ENCODE measurements around the gene VPS35L. TPM values are rescaled to one million over a fixed set of nuclear protein-coding genes. Genes with fewer than 3 reads are reported as not detected.

VPS35L gene
- total and polyA plus RNA-seq, 2 of the 13 experiments (the other 11 are each of a cell fraction or from before 2014, with no cell fraction given): 1.4 to 1.6 TPM

- TF ChIP-seq NR2F1 (CRISPR knock-in tag; IDR thresholded peaks at IDR 0.05): no peak
- peak; percentile 46; the same call in 1 of the 2 replicates for TF ChIP-seq BHLHE40 (IDR thresholded peaks at IDR 0.05; ENCODE audit: low read length)
- TF ChIP-seq ZNF136 (CRISPR knock-in tag; IDR thresholded peaks at IDR 0.05; ENCODE audit: low read depth): peak; percentile 77; the same call in 1 of the 2 replicates
- TF ChIP-seq BRCA1 (CRISPR knock-in tag; IDR thresholded peaks at IDR 0.05): no peak
- TF ChIP-seq ZNF850 (CRISPR knock-in tag; conservative IDR thresholded peaks at IDR 0.05): 0 out of 2 replicates have a peak, but pooled peaks have one; percentile 7
- TF ChIP-seq SCMH1 (CRISPR knock-in tag; IDR thresholded peaks at IDR 0.05; ENCODE audit: borderline replicate concordance): no peak
- no peak for TF ChIP-seq CENPBD1 (CRISPR knock-in tag; IDR thresholded peaks at IDR 0.05; ENCODE audit: borderline replicate concordance, low read depth)
- TF ChIP-seq GATAD2A (CRISPR knock-in tag; IDR thresholded peaks at IDR 0.05): peak; percentile 20; the same call in 1 of the 2 replicates
- TF ChIP-seq LCORL (IDR thresholded peaks at IDR 0.05): no peak
- TF ChIP-seq LCORL (CRISPR knock-in tag; IDR thresholded peaks at IDR 0.05): peak; percentile 37; the same call in 1 of the 2 replicates
- peak; percentile 90; the same call in 1 of the 2 replicates for TF ChIP-seq ZNF556 (CRISPR knock-in tag; IDR thresholded peaks at IDR 0.05; ENCODE audit: borderline replicate concordance)
- peak; percentile 94 for TF ChIP-seq RFX1 (IDR thresholded peaks at IDR 0.05)
- no peak for TF ChIP-seq ZNF589 (CRISPR knock-in tag; conservative IDR thresholded peaks at IDR 0.05)
- peak; percentile 81; the same call in 1 of the 2 replicates for TF ChIP-seq TSC22D2 (CRISPR knock-in tag; IDR thresholded peaks at IDR 0.05; ENCODE audit: borderline replicate concordance)
- 0 out of 2 replicates have a peak, but pooled peaks have one; percentile 36 for TF ChIP-seq ZNF607 (CRISPR knock-in tag; IDR thresholded peaks at IDR 0.05; ENCODE audit: borderline replicate concordance)
- peak; percentile 58; the same call in 1 of the 2 replicates for TF ChIP-seq RXRB (CRISPR knock-in tag; IDR thresholded peaks at IDR 0.05; ENCODE audit: borderline replicate concordance)
- peak; percentile 28 for TF ChIP-seq ESRRA (CRISPR knock-in tag; IDR thresholded peaks at IDR 0.05; ENCODE audit: low read depth)
- 0 out of 2 replicates have a peak, but pooled peaks have one; percentile 56 for TF ChIP-seq TIGD3 (CRISPR knock-in tag; IDR thresholded peaks at IDR 0.05; ENCODE audit: borderline replicate concordance)
- TF ChIP-seq SKIL (CRISPR knock-in tag; IDR thresholded peaks at IDR 0.05; ENCODE audit: borderline replicate concordance): no peak
- no peak for TF ChIP-seq MZF1 (CRISPR knock-in tag; IDR thresholded peaks at IDR 0.05; ENCODE audit: borderline replicate concordance)
- peak; percentile 60; the same call in 1 of the 2 replicates for TF ChIP-seq HNF1B (CRISPR knock-in tag; IDR thresholded peaks at IDR 0.05)
- TF ChIP-seq KDM1A (CRISPR knock-in tag; IDR thresholded peaks at IDR 0.05): no peak
- peak; percentile 74 for TF ChIP-seq ZNF580 (CRISPR knock-in tag; IDR thresholded peaks at IDR 0.05; ENCODE audit: borderline replicate concordance, low read depth)
These were observed 31.7 kb upstream of the VPS35L start, which contains the start of gene CCP110 (continued) for GRCh38 chr16:19523559-19524355.

All from HepG2 (cell line).